ENCODE data around the gene C16orf95.

DNA sequence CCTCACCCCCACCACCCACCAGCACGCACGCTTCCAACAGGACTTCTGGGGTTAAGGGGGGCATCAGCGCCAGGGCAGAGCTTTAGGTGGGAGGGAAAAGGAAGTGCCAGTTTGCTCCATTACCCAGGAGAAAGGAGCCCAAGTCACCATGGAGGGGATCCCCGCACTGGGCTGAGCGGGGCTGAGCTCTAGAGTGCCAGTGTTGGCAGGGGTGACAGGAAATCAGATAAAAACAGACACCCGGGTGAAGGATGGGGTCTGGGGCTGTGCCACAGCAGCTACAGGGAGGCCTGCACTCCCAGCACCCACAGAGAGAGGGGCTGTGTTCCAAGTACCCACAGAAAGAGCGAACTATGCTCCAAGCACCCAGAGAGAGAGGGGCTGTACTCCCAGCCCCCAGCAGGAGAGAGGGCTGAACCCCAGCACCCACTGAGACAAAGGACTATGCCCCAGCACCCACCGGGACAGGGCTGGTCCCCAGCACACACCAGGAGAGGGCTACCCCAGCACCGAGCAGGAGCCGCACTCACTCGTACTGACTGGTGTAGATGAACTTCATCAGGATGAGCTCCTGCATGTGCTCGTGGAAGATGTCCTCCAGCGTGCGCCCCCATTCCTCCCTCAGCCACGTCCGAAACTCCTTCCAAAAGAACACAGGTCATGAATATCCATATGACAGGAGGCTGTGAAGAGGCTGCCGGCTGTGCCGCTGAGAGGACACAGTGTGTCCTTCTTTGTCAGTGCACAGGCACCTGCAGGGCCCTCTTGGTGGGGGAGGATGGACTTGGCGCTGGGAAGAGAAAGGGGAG, 18.6 kb upstream of the C16orf95 start:
- TF ChIP-seq, protein P1, sequence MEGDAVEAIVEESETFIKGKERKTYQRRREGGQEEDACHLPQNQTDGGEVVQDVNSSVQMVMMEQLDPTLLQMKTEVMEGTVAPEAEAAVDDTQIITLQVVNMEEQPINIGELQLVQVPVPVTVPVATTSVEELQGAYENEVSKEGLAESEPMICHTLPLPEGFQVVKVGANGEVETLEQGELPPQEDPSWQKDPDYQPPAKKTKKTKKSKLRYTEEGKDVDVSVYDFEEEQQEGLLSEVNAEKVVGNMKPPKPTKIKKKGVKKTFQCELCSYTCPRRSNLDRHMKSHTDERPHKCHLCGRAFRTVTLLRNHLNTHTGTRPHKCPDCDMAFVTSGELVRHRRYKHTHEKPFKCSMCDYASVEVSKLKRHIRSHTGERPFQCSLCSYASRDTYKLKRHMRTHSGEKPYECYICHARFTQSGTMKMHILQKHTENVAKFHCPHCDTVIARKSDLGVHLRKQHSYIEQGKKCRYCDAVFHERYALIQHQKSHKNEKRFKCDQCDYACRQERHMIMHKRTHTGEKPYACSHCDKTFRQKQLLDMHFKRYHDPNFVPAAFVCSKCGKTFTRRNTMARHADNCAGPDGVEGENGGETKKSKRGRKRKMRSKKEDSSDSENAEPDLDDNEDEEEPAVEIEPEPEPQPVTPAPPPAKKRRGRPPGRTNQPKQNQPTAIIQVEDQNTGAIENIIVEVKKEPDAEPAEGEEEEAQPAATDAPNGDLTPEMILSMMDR (IDR thresholded peaks at IDR 0.05): no peak
- TF ChIP-seq ZFX (IDR thresholded peaks at IDR 0.05; ENCODE audit: borderline replicate concordance): no peak
